HG02852 (cell line): ENCODE data around the gene TLCD2.
"Not testable (repeated sequence)": the region's sequence is repeated elsewhere in the genome, so short reads cannot be mapped to it uniquely, and the experiment has no call there.

Source experiments
- ATAC-seq: cut with Tn5 transposase; IDR thresholded peaks from one replicate; pipeline ENCODE4 v1.9.1; 2021; ENCODE audit warnings: mild to moderate bottlenecking, moderate library complexity; ENCODE audit not compliant: unreplicated experiment

Gene TLCD2

GRCh38 chr17:1736348-1737281, 26.4 kb upstream of the TLCD2 start:
- ATAC-seq = no peak

GRCh38 chr17:1735834-1736347, 25.7 kb upstream of the TLCD2 start:
- no peak for ATAC-seq

GRCh38 chr17:1735418-1735817, 25.2 kb upstream of the TLCD2 start:
- no peak for ATAC-seq

GRCh38 chr17:1733759-1734158, 23.6 kb upstream of the TLCD2 start:
- ATAC-seq = no peak

- no peak for ATAC-seq
Measured at GRCh38 chr17:1732833-1733321, 22.7 kb upstream of the TLCD2 start.

GRCh38 chr17:1732241-1732832, 22.2 kb upstream of the TLCD2 start:
- no peak for ATAC-seq

- ATAC-seq = no peak
Measured at GRCh38 chr17:1731194-1731506, 21.0 kb upstream of the TLCD2 start.

GRCh38 chr17:1730326-1731193, 20.4 kb upstream of the TLCD2 start:
- no peak for ATAC-seq

- ATAC-seq = no peak
Measured at GRCh38 chr17:1729966-1730325, 19.8 kb upstream of the TLCD2 start.

- no peak for ATAC-seq
Measured at GRCh38 chr17:1727876-1728630, 17.9 kb upstream of the TLCD2 start.

GRCh38 chr17:1727258-1727789, 17.1 kb upstream of the TLCD2 start:
- no peak for ATAC-seq

GRCh38 chr17:1726626-1727257, 16.6 kb upstream of the TLCD2 start:
- no peak for ATAC-seq

- no peak for ATAC-seq
Measured at GRCh38 chr17:1725642-1726511, 15.7 kb upstream of the TLCD2 start.

- peak; percentile 30 for ATAC-seq
Measured at GRCh38 chr17:1724869-1725641, 14.9 kb upstream of the TLCD2 start.

GRCh38 chr17:1724351-1724868, 14.2 kb upstream of the TLCD2 start, which contains the start of gene WDR81:
Gene WDR81 (plus strand): TSS chr17:1724704. CDS start chr17:1724960, 256 bp downstream.
- ATAC-seq = peak; percentile 50

GRCh38 chr17:1722022-1722421, 11.8 kb upstream of the TLCD2 start:
- ATAC-seq = not testable (repeated sequence)

GRCh38 chr17:1720856-1721386, 10.7 kb upstream of the TLCD2 start:
- ATAC-seq = no peak
